Stimulated activated CD8-positive, alpha-beta memory T cell treated with anti-CD3 and anti-CD28 coated beads, Interleukin-15, amount 100 ng/mL, for 1 hour (primary cell): ENCODE results near the gene OR8G1.
"Not testable (repeated sequence)": the region's sequence is repeated elsewhere in the genome, so short reads cannot be mapped to it uniquely, and the experiment has no call there.

Experiments used
- DNase-seq: peaks from one replicate; pipeline ENCODE4 v3.0.0-alpha.2; 2020; ENCODE audit warnings: low read depth

OR8G1 gene

GRCh38 chr11:124238512-124238911 is 2.4 kb upstream of the OR8G1 start:
- no peak for DNase-seq

GRCh38 chr11:124249869-124250268 is 9.0 kb downstream of the OR8G1 start:
- DNase-seq, result not testable (repeated sequence)

GRCh38 chr11:124256076-124256475 is 15.2 kb downstream of the OR8G1 start, which contains the start of gene OR8G5:
TSS of gene OR8G5 (plus strand) at chr11:124256376. CDS start at chr11:124264932, 8,556 bp downstream.
- DNase-seq, result no peak

GRCh38 chr11:124265041-124265440 is 24.1 kb downstream of the OR8G1 start:
- not testable (repeated sequence) for DNase-seq

GRCh38 chr11:124270886-124271285 is 30.0 kb downstream of the OR8G1 start:
- DNase-seq, result not testable (repeated sequence)

- DNase-seq, result no peak
These were observed 33.1 kb downstream of the OR8G1 start for GRCh38 chr11:124274000-124274399.

GRCh38 chr11:124276081-124276480 is 35.2 kb downstream of the OR8G1 start:
- no peak for DNase-seq

- DNase-seq, result no peak
These were observed 36.3 kb downstream of the OR8G1 start for GRCh38 chr11:124277207-124277606.

GRCh38 chr11:124277804-124278203 is 36.9 kb downstream of the OR8G1 start:
- DNase-seq, result no peak

GRCh38 chr11:124278261-124278660 is 37.4 kb downstream of the OR8G1 start:
- no peak for DNase-seq

- DNase-seq, result no peak
These were observed 44.9 kb downstream of the OR8G1 start for GRCh38 chr11:124285610-124286344.

- DNase-seq, result no peak
These were observed 53.8 kb downstream of the OR8G1 start for GRCh38 chr11:124294687-124295086.

GRCh38 chr11:124296016-124296415 is 55.1 kb downstream of the OR8G1 start:
- DNase-seq, result no peak

- no peak for DNase-seq
These were observed 57.0 kb downstream of the OR8G1 start for GRCh38 chr11:124297921-124298320.

- no peak for DNase-seq
These were observed 60.7 kb downstream of the OR8G1 start for GRCh38 chr11:124301548-124301947.

GRCh38 chr11:124302347-124303125 is 61.6 kb downstream of the OR8G1 start:
- no peak for DNase-seq
